ENCODE data around the gene SH3BP5.

The SH3BP5 gene

DNA sequence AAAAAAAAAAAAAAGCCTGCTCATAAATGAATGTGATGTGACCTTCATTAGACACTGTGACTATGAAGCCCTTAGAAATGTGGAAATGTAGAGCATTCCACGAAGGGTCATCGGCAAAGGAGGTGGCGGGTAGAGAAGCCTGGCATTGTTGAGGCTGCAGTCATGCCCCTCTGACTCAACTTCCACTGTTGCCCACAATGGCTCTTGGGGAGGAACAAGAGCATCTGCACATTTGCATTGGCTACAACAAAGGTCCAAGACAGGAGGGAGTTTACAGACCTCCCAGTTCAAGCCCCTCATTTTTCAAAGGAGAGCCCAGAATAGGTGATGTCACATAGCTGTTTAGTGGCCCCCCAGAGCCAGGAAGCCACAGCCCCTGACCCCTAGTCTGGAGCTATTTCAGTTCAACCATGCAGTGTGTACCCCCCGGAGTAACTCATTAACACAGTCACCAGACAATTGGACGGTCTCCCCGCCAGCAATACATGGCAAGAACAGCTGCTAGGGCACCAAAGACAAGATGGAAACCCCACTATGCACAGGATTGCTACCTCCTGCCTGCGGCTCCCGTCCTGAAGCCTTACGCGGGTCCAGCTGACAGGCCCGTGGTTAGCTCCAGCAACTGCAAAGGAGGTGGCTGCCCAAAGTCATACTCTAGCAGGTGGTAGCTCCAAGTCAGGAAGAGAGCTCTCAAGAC lies 56.2 kb downstream of the SH3BP5 start:
- H3K9me3 ChIP-seq: no peaks in the 10 kb centered on the region
- TF ChIP-seq, protein P1, sequence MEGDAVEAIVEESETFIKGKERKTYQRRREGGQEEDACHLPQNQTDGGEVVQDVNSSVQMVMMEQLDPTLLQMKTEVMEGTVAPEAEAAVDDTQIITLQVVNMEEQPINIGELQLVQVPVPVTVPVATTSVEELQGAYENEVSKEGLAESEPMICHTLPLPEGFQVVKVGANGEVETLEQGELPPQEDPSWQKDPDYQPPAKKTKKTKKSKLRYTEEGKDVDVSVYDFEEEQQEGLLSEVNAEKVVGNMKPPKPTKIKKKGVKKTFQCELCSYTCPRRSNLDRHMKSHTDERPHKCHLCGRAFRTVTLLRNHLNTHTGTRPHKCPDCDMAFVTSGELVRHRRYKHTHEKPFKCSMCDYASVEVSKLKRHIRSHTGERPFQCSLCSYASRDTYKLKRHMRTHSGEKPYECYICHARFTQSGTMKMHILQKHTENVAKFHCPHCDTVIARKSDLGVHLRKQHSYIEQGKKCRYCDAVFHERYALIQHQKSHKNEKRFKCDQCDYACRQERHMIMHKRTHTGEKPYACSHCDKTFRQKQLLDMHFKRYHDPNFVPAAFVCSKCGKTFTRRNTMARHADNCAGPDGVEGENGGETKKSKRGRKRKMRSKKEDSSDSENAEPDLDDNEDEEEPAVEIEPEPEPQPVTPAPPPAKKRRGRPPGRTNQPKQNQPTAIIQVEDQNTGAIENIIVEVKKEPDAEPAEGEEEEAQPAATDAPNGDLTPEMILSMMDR (IDR thresholded peaks at IDR 0.05): no peak
- H3K27me3 ChIP-seq: no peaks in the 10 kb centered on the region
- H3K4me1 ChIP-seq: peaks cover 0 to 4% (median 0%) of the 10 kb centered on the region in 4 donors
- no peaks in the 10 kb centered on the region for H3K36me3 ChIP-seq
- no peak for DNase-seq
- no peak overlapping the region for H3K4me3 ChIP-seq
- H3K27ac ChIP-seq: no peak overlapping the region
- intact Hi-C loops (cut with DNase I; ENCODE audit: low total_unique reads): no loop called here

DNA sequence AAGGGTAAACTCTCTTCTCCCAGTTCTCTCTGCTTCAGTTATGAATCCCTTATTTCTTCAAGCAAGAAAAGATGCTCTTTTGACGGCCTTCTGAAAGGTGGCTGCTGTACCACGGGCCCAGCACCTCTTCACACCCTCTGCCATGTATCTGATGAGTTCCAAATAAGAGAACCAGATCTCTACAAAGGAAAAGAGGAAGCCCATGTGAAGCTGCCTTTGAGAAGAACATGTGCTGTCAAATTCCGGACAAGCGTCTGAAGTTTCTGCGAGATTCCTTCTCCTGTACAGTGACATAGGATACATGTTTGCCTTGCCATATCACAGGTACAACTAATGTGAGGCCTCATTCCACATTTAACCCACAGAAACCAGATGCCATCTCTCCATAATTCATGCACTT lies 59.2 kb downstream of the SH3BP5 start:
- TF ChIP-seq, protein P1 (IDR thresholded peaks at IDR 0.05): no peak
- intact Hi-C loops (cut with DNase I; ENCODE audit: low total_unique reads): no loop called here
- Histone ChIP-seq H3K27me3 (no peaks in the 10 kb centered on the region), H3K4me1 (peaks cover 0 to 17% (median 11%) of the 10 kb centered on the region in 4 donors), H3K27ac (no peak overlapping the region), H3K4me3 (no peak overlapping the region), H3K36me3 (no peaks in the 10 kb centered on the region), H3K9me3 (no peaks in the 10 kb centered on the region)
- DNase-seq: no peak

DNA sequence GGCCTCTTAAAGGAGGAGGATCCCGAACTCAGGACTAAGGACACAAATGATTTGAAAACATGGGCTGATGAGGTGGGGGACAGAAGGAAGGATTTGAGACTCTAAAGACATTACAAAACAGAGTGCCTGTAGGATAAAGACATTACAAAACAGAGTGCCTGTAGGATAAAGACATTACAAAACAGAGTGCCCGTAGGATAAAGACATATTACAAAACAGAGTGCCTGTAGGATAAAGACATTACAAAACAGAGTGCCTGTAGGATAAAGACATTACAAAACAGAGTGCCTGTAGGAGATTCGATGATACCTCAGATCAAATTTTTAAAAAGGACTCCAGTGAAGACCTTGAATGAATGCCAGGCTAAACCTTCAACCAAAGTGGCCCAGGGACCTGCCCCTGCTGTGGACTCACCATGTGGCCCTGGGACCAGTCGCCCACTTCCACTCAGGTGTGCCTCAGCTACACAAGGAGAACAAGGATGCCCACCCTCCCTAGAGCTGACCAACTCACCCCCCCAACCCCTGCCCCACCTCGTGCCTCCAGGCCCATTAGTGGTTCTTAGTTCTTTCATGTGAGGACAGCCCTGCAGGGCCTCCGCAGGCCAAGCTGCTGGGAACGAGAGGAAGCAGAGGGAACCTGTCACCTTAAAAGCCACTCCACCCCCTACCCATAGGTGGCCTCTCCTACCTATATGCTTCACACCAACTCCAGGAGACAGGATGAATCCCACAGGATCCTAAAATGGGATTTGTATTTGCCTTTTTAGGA lies 59.8 kb downstream of the SH3BP5 start:
- H3K4me3 ChIP-seq: no peak overlapping the region
- H3K27ac ChIP-seq: peak overlapping the region; percentile 9 to 17
- intact Hi-C loops (cut with DNase I; ENCODE audit: low total_unique reads): no loop called here
- no peaks in the 10 kb centered on the region for H3K36me3 ChIP-seq
- no peak for DNase-seq
- TF ChIP-seq, protein P1 (IDR thresholded peaks at IDR 0.05): no peak
- H3K27me3 ChIP-seq: no peaks in the 10 kb centered on the region
- peaks cover 0 to 19% (median 13%) of the 10 kb centered on the region in 4 donors for H3K4me1 ChIP-seq
- H3K9me3 ChIP-seq: no peaks in the 10 kb centered on the region

DNA sequence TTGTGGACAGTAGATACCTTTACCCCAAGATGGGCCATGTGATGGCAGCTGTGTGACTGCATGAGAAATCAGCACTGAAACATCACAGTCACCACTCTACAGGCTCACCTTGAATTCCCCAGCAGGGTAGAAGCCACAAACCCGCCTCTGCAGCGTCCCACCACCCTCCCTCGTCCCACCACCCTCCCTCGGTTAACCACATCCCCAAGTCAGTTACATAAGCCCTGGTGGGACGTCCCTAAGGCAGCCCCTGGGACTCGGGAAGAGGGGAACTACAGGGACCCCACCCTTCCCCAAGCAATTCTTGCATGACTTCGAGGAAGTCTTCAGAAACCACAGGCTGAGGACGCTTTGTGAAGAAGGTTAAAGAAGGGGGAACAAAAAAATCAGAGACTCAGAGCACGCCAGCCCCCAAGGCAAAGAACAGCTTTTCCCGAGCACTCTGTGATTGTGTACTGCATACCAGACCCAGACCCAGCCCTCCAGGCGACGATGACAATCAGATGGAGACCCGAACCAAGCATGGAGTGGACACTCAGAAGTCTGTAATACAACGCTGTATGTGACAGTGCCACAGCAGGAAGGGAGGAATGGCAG lies 60.5 kb downstream of the SH3BP5 start:
- no peaks in the 10 kb centered on the region for H3K27me3 ChIP-seq
- peaks cover 0 to 19% (median 13%) of the 10 kb centered on the region in 4 donors for H3K4me1 ChIP-seq
- no peak overlapping the region for H3K4me3 ChIP-seq
- H3K36me3 ChIP-seq: no peaks in the 10 kb centered on the region
- DNase-seq: peak in 1 of 2 donors; percentile 80
- TF ChIP-seq, protein P1 (IDR thresholded peaks at IDR 0.05): no peak
- no peaks in the 10 kb centered on the region for H3K9me3 ChIP-seq
- peak overlapping the region; percentile 9 to 17 for H3K27ac ChIP-seq
- intact Hi-C loops (cut with DNase I; ENCODE audit: low total_unique reads): no loop called here

DNA sequence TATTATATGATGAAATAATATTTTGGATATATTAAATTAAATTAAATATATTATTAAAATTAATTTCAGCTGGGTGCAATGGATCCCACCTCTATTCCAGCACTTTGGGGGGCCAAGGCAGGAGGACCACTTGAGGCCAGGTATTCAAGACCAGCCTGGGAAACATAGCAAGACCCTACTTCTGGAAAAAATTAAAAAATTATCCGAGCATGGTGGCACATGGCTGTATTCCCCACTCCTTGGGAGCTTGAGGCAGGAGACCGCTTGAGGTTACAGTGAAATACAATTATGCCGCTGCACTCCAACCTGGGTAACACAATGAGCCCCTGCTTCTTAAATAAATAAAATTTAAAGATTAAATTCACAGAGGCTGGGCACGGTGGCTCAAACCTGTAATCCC lies 61.4 kb downstream of the SH3BP5 start:
- Histone ChIP-seq H3K4me3 (no peak overlapping the region), H3K9me3 (no peaks in the 10 kb centered on the region), H3K4me1 (peaks cover 0 to 19% (median 13%) of the 10 kb centered on the region in 4 donors), H3K27ac (no peak overlapping the region), H3K36me3 (no peaks in the 10 kb centered on the region), H3K27me3 (no peaks in the 10 kb centered on the region)
- DNase-seq: no peak
- intact Hi-C loops (cut with DNase I; ENCODE audit: low total_unique reads): no loop called here
- TF ChIP-seq, protein P1 (IDR thresholded peaks at IDR 0.05): no peak
